Activated CD8-positive, alpha-beta memory T cell treated with anti-CD3 and anti-CD28 coated beads, Interleukin-2, amount 50 U/mL, for 48 hours (primary cell): ENCODE measurements around the gene TMEM139.

Experiments used
- DNase-seq: peaks from one replicate; pipeline ENCODE4 v3.0.0-alpha.2; 2020

The TMEM139 gene

GRCh38 chr7:143329471-143330170, 44.9 kb downstream of the TMEM139 start:
- no peak for DNase-seq

- no peak for DNase-seq
Observed at GRCh38 chr7:143331179-143331801, 46.5 kb downstream of the TMEM139 start.

DNA sequence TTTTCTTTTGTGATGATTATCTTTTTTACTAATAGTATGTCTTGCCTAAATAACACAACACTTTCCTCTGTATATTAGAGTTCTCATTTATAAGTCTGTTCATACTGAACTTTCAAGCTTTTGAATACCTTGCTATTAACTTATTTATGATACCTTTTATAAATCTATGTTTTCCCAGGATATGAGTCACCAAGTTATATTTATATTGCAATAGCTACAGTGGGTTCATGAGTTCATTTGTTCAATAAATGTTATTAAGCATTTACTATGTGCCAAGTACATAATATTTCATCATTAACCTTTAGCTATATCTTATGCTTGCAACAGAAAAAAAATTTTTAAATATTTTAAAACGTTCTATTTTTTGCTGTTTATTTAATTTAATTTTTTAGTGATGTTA, 49.5 kb downstream of the TMEM139 start:
- no peak for DNase-seq

DNA sequence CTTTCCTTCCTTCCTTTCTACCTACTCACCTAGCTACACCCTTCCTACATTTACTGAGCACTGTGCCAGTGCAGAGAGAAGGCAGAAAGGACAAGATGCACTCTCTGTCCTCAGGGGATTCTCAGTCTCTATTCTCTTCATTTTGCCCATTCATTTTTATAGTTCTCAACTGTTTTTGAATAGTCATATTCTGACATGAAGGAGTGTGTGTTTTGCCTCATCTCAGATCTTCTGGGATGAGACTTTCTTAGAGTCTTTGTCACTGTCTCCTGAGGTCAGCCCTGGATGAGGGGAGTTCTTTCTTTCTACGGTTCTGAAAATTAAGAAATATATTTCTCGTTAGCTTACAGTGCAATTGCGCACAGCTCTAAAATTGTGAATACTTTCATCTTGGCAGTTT, 52.5 kb downstream of the TMEM139 start:
- DNase-seq, result no peak
